Inflammatory macrophage treated with lipopolysaccharide for 4 hours (primary cell): Measurements from ENCODE around the gene NHERF2.

ENCODE experiments used
- DNase-seq: peaks from one replicate; pipeline ENCODE4 v3.0.0-alpha.2; 2020

The NHERF2 gene

GRCh38 chr16:2064368-2064945, 37.8 kb downstream of the NHERF2 start:
- DNase-seq, result no peak

GRCh38 chr16:2066139-2066538, 39.4 kb downstream of the NHERF2 start:
- no peak for DNase-seq

GRCh38 chr16:2070576-2071453, 44.1 kb downstream of the NHERF2 start:
- no peak for DNase-seq

- DNase-seq, result no peak
Observed at GRCh38 chr16:2071454-2072202, 44.9 kb downstream of the NHERF2 start.

- no peak for DNase-seq
Observed at GRCh38 chr16:2072926-2073325, 46.2 kb downstream of the NHERF2 start.

GRCh38 chr16:2074071-2074470, 47.4 kb downstream of the NHERF2 start:
- no peak for DNase-seq

GRCh38 chr16:2075631-2076030, 48.9 kb downstream of the NHERF2 start:
- DNase-seq, result no peak

GRCh38 chr16:2076072-2076865, 49.6 kb downstream of the NHERF2 start:
- no peak for DNase-seq

GRCh38 chr16:2077016-2077415, 50.3 kb downstream of the NHERF2 start:
- no peak for DNase-seq

- no peak for DNase-seq
Observed at GRCh38 chr16:2077696-2078095, 51.0 kb downstream of the NHERF2 start.

- no peak for DNase-seq
Observed at GRCh38 chr16:2078096-2078495, 51.4 kb downstream of the NHERF2 start.

GRCh38 chr16:2078691-2079090, 52.0 kb downstream of the NHERF2 start:
- no peak for DNase-seq

GRCh38 chr16:2079311-2079800, 52.7 kb downstream of the NHERF2 start:
- DNase-seq, result no peak

- DNase-seq, result no peak
Observed at GRCh38 chr16:2079991-2080390, 53.3 kb downstream of the NHERF2 start.

- no peak for DNase-seq
Observed at GRCh38 chr16:2081201-2082084, 54.7 kb downstream of the NHERF2 start.

GRCh38 chr16:2082171-2082982, 55.7 kb downstream of the NHERF2 start:
- no peak for DNase-seq

- no peak for DNase-seq
Observed at GRCh38 chr16:2082983-2083364, 56.3 kb downstream of the NHERF2 start.

GRCh38 chr16:2083409-2083808, 56.7 kb downstream of the NHERF2 start:
- DNase-seq, result no peak

GRCh38 chr16:2083876-2084780, 57.4 kb downstream of the NHERF2 start:
- no peak for DNase-seq
